Measurements from ENCODE around the gene ZBTB16. TPM values are rescaled to one million over a fixed set of nuclear protein-coding genes. Genes with fewer than 3 reads are reported as not detected.

The ZBTB16 gene, protein sequence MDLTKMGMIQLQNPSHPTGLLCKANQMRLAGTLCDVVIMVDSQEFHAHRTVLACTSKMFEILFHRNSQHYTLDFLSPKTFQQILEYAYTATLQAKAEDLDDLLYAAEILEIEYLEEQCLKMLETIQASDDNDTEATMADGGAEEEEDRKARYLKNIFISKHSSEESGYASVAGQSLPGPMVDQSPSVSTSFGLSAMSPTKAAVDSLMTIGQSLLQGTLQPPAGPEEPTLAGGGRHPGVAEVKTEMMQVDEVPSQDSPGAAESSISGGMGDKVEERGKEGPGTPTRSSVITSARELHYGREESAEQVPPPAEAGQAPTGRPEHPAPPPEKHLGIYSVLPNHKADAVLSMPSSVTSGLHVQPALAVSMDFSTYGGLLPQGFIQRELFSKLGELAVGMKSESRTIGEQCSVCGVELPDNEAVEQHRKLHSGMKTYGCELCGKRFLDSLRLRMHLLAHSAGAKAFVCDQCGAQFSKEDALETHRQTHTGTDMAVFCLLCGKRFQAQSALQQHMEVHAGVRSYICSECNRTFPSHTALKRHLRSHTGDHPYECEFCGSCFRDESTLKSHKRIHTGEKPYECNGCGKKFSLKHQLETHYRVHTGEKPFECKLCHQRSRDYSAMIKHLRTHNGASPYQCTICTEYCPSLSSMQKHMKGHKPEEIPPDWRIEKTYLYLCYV
- not detected in 2 replicates for total RNA-seq (2014; rRNA removed; shearing (Covaris generic))

GRCh38 chr11:114059278-114059983, at the start of gene ZBTB16:
Gene ZBTB16, plus strand, starts transcription at chr11:114059711. Its CDS starts 3,590 bp downstream, at chr11:114063301.
- no peak for DNase-seq (ENCODE audit: low read depth)

GRCh38 chr11:114010931-114011330, 48.6 kb upstream of the ZBTB16 start:
- DNase-seq (ENCODE audit: low read depth) = no peak

DNA sequence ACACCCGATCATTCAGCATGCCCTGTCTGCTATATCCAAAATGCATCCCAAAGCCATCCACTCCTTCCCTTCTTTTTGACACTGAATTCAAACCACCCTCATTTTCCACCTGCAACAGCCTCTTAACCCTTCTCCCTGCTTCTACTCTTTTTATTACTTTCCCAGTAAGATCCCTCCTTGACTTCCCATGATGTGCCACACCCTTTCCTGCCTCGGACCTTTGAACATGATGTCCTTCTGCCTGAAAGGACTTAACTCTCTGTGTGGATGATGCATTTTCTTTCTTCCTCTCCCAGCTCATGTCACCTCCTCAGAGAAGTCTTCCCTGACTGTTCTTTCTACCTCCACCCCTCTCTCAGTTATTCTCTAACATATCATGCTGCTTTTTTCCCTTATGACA, 48.1 kb upstream of the ZBTB16 start:
- no peak for DNase-seq (ENCODE audit: low read depth)

GRCh38 chr11:114015117-114015516, 44.4 kb upstream of the ZBTB16 start:
- no peak for DNase-seq (ENCODE audit: low read depth)

GRCh38 chr11:114016986-114017385, 42.5 kb upstream of the ZBTB16 start:
- DNase-seq (ENCODE audit: low read depth) = no peak

DNA sequence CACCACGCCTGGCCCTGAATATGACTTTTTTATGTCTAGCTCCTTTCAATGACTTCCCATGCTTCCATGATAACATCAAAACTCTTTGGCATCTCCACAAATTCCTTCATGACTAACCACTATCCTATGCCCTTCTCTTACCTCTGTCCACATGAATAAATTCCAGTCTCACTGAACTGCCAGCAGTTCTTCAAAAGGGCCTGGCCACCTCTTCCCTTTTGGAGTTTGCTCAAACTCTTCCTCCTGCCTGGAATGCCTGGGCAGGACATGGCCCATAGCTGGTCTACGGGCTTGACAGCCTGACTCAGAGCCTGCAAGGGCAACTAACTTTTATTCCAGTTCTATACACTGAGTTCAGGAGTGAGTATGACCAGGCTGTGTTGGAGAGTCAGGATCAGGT, 41.8 kb upstream of the ZBTB16 start:
- DNase-seq (ENCODE audit: low read depth) = peak; percentile 43

DNA sequence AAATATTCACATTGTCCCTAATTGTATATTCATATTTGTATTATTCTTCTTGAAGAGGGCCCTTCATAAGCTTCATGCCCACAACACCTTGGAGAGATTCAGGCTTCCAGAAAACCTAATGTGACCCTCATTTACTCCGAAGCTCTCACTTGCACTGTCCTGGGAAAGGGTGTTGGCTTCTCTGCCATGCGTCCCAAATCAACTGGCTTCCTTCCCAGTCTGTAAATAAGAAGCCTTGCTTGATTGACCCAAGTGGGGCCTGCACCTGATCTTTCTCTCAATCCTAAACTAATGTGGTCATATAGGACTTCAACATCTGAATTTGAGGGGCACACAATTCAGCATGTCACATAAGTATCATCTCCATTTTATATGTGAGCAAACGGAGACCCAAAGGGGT, 40.5 kb upstream of the ZBTB16 start:
- no peak for DNase-seq (ENCODE audit: low read depth)

DNA sequence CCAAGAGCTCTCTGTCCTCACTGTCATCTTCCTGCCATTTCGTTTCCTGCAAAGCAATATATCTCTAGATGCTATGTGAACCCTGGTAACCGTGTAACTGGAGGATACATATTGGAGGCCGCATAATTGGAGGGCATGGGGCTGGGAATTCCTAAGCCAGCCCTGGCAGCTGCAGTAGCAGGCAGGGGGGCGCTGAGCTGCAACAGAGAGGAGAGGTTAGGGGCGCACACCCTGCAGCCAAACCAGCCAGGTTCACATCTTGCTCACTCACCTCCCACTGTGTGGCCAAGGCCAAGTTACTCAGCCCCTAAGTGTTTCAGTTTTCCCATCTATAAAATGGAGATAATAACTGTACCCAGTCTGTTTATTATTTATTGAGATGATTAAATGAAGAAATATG, 39.9 kb upstream of the ZBTB16 start:
- no peak for DNase-seq (ENCODE audit: low read depth)

- DNase-seq (ENCODE audit: low read depth) = no peak
These were observed 34.1 kb upstream of the ZBTB16 start for GRCh38 chr11:114025329-114025907.

- peak; percentile 35 for DNase-seq (ENCODE audit: low read depth)
These were observed 33.2 kb upstream of the ZBTB16 start for GRCh38 chr11:114026355-114026754.

- DNase-seq (ENCODE audit: low read depth) = no peak
These were observed 32.1 kb upstream of the ZBTB16 start for GRCh38 chr11:114027391-114027790.

DNA sequence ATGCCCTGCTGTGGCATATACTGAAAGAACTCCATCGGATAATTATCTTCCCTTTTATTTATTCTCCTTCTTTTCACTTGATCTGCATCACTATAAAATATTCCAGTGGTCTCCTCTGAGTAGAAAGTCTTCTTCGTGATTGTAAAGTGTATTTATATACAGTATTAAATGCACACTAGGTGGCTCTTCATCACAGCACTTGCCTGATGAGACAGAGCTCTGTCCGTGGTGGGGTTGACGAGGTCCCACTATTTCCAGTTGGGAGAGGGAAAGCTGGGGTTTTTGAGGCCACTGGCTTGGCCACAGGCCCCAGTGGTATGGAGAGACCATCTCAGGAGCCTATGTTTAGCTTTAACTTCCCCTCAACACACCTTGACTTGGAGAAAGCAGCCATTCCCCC, 31.6 kb upstream of the ZBTB16 start:
- no peak for DNase-seq (ENCODE audit: low read depth)

DNA sequence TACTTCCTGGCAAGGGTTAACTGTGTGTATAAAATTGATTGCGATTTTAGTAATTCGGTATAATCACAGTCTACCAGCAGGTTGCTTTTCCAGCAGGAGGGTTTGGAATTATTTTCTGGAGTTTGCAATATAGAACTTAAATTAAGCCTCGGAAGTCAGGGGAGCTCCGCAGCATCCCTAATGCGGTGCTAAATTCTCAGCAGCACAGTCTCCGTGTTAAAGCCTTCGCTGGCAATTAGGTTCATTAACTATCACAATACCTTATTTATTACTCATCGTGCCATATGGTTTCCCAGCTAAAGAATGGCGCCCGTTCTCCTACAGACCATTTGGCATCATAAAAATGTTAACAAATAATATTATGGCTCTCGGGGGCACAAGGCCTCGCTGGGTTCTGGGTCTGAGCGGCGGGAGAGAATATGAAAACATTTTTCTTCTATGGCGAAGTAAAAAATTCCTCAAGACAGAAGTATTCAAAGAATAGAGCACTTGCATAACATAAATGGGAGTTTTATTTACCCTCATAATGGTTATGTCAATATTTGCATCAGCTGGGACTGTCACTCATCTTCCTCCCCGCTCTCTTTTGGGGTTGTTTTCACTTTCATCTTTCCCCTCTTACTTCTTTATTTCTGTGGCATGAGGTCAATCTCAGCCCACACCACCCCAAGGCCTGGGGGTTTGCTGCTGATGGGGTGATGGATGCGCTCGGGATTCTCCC, 28.1 kb upstream of the ZBTB16 start:
- no peak for DNase-seq (ENCODE audit: low read depth)

GRCh38 chr11:114031967-114032320, 27.6 kb upstream of the ZBTB16 start:
- no peak for DNase-seq (ENCODE audit: low read depth)

GRCh38 chr11:114033066-114033465, 26.4 kb upstream of the ZBTB16 start:
- DNase-seq (ENCODE audit: low read depth) = no peak

DNA sequence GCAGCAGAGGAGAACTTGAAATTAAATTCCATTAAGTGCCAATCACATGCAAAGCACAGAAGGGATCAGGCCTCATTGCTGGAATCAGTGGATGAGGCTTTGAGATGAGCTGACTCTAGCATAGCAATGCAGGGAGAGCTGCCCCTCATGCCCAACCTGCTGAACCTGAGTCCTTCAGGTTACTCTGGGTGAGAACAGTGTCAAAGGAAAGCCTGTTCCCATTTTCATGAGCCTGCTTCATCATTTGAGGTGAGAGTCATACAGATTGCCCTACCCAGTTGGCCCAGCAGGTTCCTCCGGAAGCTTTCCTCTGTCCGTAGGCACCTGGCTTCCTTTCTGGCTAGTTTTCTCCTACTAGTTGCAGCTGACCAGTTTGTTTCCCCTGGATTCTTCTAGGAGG, 25.9 kb upstream of the ZBTB16 start:
- no peak for DNase-seq (ENCODE audit: low read depth)

GRCh38 chr11:114034956-114035355, 24.6 kb upstream of the ZBTB16 start:
- no peak for DNase-seq (ENCODE audit: low read depth)

DNA sequence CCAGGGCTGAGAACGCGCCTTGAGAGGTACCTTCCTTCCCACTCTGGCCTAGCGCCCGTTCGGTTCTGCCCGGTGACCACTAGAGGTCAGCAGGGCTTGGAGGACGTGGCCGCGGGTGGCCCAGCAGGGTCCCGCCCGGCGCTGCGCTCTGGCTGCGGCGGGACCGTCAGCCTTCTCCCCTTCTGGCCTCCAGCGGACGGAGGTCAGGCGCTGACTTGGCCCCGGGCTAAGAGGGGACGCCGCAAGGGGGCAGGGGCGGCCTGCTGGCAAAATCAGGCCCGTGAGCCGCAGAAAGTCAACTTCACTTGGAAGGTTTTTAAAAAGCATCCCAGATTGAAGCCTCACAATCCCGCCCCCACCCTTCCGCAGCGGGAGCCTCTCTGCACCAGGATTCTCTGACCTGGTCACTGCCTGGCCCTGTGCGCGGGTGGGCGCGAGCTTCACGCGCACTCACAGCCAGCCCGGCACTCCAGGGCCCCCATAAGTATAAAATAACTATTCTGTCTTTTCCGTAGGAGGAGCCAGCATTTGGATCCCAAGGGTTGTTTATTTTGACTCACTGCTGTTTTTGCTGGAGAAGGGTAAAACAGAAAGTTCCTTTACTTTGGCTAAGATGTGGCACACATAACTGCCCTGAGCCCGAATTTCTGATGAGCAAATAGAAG, 23.2 kb upstream of the ZBTB16 start:
- peak; percentile 53 for DNase-seq (ENCODE audit: low read depth)

- no peak for DNase-seq (ENCODE audit: low read depth)
These were observed 22.6 kb upstream of the ZBTB16 start for GRCh38 chr11:114036958-114037357.

DNA sequence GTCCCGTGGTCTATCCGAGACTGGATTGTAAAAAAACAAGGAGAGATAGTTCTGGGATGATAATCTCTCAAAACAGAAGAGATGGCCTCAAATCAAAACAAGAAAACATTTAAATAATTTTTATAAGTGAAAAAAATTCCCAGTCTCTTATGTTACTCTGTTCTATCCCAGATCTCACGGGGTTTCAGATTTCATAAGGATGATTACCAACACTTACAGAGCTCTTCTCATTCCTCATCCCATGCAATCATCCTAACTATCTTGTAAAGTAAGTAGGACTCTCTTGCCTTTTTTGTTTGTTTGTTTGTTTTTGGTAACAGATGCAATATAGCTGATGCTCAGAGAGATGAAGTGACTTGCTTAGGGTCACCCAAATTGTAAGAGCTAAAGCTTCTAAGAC, 20.0 kb upstream of the ZBTB16 start:
- no peak for DNase-seq (ENCODE audit: low read depth)

GRCh38 chr11:114040706-114041211, 18.8 kb upstream of the ZBTB16 start:
- DNase-seq (ENCODE audit: low read depth) = peak; percentile 66
